Stimulated activated effector memory CD8-positive, alpha-beta T cell treated with anti-CD3 and anti-CD28 coated beads, Interleukin-12 subunit alpha, Interleukin-12 subunit beta, amount 100 ng/mL, for 72 hours (primary cell): ENCODE measurements around the gene TTC7B.

Experiments
- ATAC-seq: fragments of 150-1000 bp; cut with Tn5 transposase; 2 replicates; pipeline ENCODE4 v1.10.0; 2021
- DNase-seq, 2 donors: peaks; one replicate each; pipeline ENCODE4 v3.0.0; 2021 to 2022; ENCODE audit warnings: low spot score in 2 of 2
- H3K27ac Mint-ChIP-seq: one replicate; pipeline ENCODE4 v1.8.0; 2022; ENCODE audit warnings: mild to moderate bottlenecking, mixed read lengths
- H3K36me3 Mint-ChIP-seq: one replicate; pipeline ENCODE4 v1.8.0; 2022; ENCODE audit warnings: mild to moderate bottlenecking, mixed read lengths
- H3K4me1 Mint-ChIP-seq: one replicate; pipeline ENCODE4 v1.8.0; 2022; ENCODE audit warnings: mixed read lengths
- H3K4me3 Mint-ChIP-seq: one replicate; pipeline ENCODE4 v1.8.0; 2022; ENCODE audit warnings: mild to moderate bottlenecking, mixed read lengths
- H3K9me3 Mint-ChIP-seq: one replicate; pipeline ENCODE4 v1.8.0; 2022; ENCODE audit warnings: mixed read lengths

TTC7B gene

DNA sequence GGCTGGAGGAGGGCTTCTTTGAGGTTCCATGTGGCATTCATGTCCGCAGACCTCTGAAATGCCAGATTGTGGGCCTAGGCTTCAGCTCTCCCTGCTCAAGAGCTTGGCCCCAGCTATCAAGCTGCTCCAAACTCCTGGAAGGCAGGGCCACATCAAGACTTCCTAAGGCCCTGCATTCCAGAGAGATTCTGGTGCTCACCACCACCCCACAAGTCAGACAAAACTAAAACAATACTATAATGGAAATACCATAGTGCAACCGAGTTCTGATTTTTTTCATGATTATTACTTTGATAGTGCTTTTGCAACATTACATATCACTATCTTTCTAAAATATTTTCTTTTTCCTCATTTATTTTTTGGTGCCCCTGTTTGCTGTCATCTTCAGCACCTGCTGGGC lies 333.1 kb downstream of the TTC7B start:
- DNase-seq (no peak), ATAC-seq (no peak)
- Mint-ChIP-seq H3K27ac (peak overlapping the region; percentile 21), H3K4me3 (no peak overlapping the region), H3K4me1 (peaks cover 16% of the 10 kb centered on the region), H3K9me3 (peaks cover 5% of the 10 kb centered on the region), H3K36me3 (no peaks in the 10 kb centered on the region)

DNA sequence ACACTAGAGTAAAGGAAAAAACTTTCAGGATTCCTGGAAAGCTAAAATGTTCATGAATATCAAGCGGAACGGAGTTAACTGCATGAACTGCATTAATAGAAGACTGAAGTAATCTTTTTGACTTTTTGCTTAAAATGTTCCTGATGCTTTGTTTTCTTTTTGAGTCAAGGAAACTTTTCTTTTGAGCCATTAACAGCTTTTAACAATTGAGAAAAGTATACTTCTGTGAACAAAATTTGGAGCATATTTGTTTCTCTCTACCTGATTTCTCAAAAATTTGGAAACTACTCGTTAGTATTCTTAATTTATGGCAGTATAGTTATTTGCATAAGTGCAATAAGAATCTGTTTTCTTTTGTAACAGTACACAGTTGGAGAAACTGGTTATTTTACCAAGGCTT lies 340.9 kb downstream of the TTC7B start:
- Mint-ChIP-seq H3K36me3 (no peaks in the 10 kb centered on the region), H3K27ac (no peak overlapping the region), H3K4me1 (no peaks in the 10 kb centered on the region), H3K4me3 (no peak overlapping the region), H3K9me3 (no peaks in the 10 kb centered on the region)
- DNase-seq = no peak
- ATAC-seq = no peak
